Ecto neural progenitor cell (in vitro differentiated cells): ENCODE data around the gene GAB3.

Experiments used
- DNase-seq: peaks from one replicate; pipeline ENCODE4 v3.0.0-alpha.2; 2018; ENCODE audit warnings: low spot score

Gene GAB3

DNA sequence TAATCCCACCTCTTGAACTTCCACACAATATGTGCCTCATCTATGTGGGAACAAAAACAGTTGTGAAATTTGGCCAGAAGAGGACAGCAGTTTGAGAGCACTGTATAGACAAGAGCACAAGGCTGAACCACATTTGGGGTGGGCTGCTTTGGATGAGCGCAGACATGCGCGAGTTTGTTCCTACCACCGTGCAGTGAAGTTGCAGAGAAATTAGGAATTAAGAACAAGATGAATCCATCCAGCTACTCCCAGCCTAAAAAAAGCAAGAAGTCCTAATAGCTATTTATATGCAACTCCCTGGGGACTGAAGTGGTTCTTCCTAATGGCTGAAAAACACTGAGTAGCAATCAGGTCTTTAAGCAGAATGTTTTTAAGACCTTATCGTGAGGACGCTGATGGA is 1.0 kb downstream of the GAB3 start:
- no peak for DNase-seq

DNA sequence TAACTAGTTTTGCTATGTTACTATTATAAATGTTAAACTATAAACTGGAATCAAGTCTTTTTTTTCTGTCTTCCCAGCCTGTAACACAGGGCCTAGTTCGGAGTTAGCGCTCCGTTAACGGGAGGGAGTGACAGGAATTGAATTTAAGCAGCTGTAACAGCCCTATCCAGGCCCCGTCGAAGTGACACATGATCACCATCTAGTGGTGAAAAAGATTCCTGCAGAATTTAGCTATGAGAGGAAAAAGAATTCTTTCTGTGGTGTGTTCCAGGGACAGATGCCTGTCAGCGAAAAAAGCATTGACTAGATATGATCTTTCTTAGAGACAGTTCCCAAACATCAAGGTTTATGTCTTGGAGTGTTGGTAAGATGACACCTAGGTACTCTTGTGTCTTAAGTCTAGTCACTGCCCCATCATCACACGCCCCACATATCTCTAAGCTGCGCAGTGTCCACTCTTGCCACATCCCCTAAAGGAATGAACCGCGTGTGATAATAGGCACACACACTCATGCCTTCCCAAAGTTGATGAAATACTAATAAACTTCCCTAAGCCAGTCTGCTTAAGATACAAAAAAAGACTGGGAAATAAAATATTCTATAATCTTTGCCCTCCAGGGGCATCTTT is 2.1 kb downstream of the GAB3 start:
- peak; percentile 49 for DNase-seq

DNA sequence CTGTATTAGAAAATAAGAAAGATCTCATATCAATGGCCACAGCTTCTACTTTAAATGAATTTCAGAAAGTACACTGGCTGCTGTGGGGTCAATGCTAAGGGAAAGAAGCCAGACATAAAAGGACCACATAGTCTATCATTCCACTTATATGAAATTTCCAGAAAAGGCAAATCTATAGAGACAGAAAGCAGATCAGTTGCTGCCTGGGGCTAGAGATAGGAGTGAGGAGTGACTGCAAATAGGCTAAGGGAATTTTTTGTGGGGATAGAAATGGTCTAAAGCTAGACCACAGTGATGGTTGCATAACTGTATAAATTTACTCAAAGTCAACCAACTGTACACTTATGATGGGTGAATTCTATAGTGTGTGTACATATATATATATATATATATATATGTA is 8.3 kb downstream of the GAB3 start:
- no peak for DNase-seq

DNA sequence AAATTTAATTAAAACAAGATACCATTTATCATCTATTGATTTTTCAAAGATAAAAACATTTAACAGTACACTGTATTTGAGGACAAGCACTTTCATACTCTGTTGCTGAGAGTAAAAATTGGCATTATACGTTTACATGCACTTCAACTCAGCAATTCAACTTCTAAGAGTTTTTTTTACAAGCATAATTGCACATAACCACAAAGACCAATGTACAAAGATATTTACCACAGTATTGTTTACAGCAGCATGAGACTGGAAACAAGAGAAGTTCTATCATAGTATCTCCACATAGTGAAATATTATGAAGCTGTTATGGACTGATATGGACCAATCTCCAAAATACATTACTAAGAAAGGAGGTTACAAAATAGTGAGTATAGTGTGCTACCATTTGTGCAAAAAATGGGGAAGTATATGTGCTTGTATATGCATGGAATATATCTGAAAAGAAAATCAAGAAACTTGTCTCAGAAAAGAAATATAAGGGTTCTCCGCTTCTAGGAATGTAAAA is 10.9 kb downstream of the GAB3 start:
- DNase-seq: no peak

DNA sequence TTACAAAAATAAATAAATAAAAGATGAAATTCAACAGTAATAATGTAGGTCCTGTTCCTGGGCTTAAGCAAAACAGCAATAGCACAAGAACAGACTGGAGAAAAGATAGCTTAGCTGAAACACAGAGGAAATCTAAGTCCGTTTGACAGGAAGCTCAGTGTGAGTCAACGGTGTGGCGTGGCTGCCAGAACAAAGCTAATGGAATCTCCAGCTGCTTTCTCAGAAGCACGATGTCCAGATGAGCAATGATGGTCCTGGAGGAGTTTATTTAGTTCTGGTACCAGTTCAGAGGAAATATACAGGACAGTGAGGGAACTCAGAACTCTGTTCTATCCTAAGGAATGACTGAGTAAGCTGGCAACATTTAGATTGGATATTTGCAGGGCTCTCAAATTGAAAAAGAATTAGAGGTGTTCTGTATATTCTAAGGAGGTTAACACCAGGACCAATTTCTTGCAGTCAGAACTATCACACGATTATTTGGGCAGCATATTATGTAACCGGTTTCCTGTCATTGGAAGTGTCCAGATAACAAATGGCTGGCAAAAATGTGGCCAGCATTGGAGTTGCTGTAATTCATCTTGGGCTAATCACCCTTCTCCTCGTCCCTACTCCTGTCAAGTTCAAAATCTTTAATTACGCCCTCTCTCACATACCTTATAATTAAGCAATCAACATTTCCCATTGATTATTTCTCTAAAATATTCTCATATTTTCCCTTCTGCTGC is 12.7 kb downstream of the GAB3 start:
- DNase-seq: no peak

DNA sequence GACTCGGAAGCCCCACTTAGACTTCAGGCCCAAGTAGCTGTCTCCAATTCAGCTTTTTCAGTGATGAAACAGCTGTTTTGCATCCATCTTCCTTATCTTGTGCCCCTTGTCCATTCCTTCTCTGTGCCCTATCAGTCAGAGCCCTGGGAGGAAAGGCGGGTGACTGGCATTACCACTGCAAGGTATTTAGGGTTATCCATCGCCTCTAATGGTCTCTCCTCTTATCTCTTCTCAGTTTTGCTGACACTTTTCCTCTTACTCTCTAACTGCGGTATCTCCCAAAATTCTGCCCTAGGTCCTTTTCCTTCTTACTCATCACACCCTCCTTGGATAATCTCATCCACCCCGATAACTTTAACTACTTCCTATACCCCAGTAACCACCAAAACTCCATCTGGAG is 13.7 kb downstream of the GAB3 start:
- DNase-seq: no peak

DNA sequence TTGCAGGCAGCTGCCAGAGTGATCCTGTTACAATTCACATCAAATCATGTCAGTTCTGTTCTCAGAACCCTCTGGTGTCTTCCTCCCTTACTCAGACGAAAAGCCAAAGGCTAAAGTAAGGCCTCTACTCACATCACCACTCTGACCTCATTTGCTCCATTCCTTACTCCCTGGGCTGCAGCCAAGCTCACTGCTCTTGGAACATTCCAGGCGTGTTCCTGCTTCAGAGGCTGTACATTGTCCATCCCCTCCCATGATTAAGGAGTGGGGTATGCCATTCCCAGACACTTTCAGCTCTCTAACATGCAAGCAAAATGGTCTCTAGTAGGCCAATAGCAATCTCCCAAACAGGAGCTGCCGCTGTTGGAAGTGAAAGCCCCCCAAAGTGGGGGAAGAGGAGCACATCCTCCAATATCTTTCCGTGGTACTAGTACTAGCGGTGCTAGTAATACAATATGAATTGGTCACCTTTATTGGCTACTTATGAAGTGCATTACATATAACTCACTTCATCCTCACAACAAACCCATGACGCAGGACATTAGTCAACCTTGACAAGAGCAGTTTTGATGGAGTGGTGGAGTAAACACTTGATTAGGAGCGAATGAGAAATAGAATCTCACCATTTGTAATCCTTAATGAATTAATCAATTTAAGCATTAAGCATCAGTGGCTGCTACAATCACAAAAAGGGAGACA is 15.0 kb downstream of the GAB3 start:
- DNase-seq: no peak

DNA sequence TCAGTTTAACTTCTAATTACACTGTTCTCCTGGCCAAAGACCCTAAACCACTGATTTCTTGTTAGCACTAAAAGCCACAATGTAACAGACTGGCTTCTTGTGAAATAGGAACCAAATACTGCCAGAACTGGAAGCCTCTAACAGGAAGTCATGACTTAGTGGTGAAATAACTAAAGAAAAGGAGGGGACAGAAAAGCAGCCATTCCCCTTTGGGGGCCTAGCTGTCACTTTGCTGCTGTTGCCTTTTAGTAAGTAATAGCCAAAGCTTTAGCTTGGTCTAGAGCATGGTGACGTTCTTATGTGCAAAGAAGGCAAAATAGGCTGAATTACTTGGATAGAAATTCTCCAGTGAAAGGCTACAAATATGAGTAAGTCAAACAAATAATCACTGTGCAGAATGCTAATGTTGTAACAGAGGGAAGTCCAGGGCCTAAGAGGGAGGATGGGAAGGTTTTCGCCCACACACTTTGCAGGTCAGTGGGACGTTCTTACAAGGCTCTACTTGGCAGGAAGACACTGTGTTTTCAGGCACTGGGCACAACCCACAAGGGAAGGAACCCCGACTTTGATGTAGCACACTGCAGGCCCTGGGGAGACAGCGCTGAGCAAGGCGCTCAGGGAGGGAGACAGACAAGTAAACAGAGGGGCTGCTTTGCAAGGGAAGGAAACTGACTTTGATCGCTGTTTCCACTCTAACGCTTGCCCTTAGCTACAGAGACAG is 16.7 kb downstream of the GAB3 start:
- DNase-seq: no peak

DNA sequence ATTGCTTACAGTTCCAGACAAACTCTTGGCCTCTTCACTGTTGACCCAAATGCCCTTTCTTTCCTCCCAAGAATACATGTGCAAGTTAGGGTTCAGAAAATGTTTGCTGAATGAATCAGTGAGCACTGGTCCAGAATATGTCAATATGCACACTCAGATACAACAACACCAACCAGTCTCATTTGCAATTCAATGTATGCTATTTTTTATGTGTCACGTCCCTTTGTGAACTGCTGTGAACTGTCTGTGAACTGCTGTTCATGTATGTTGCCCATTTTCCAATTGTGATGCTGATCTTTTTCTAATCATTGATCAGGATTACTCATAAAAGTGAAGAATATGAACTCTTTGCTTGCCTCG is 17.8 kb downstream of the GAB3 start:
- no peak for DNase-seq

DNA sequence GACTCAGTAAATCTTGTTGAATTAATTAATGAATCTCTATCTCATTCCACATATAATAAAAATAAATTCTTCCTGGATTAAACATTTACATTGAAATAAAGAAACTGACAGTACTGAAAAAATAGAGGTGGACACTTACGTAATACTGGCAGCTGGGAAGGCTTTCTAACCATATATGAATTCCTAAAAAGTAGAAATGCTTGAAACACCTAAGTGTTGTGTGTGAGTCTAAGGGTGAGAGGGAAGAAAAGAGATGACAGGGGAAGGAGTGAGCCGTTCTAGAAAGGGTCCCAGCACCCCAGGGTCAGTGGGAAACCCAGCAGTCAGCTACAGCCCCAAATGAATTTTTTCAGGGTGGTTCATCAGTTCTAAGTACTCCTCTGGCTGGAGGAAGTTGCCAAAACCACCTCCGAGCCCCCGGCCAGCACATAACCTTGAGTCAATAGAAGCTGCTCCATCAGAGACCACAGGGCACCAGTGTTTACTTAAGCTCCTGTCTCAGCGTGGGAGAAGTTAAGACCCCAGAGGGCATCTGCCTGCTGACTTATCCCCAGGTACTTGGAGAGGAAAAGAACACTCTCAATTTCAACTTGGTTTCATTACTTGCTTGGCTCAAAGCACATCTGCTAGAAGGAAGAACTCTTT is 18.3 kb downstream of the GAB3 start:
- DNase-seq: no peak

DNA sequence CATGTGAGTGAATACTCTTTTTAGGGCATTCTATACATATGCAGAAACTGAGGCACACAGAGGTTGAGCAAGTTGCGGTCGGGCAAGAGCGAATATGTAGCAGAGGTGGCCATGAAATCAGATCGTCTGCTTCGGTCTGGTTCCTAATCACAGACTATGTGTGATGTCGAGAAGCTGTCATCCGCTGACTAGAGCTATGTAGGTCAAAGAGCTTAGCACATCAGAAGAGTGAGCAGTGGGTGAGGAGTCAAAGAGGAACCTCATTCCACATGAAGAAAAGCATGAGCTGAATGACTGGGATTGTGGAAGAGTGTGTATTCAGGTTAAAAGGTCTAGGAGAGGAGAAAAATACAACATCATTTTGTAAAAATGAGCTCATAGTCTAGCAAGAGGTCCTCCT is 19.0 kb downstream of the GAB3 start:
- DNase-seq: no peak

DNA sequence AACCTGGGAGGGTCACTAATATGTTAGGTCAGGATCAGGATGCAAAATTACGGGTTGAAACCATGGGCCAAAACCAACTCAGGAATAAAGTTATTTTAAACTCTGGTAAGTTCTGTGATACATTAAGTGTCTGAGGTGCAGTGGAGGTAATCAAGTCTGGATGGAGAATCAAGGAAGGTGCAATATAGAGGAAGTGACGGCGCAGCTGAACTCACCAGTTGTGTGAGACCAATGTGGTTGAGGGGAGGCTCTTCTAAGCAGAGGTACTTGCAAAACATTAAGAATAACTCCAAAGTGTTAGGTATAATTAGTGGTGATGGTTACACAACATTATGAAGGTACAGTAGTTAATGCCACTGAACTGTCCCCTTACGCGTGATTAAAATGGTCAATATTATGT is 19.7 kb downstream of the GAB3 start:
- DNase-seq: no peak

DNA sequence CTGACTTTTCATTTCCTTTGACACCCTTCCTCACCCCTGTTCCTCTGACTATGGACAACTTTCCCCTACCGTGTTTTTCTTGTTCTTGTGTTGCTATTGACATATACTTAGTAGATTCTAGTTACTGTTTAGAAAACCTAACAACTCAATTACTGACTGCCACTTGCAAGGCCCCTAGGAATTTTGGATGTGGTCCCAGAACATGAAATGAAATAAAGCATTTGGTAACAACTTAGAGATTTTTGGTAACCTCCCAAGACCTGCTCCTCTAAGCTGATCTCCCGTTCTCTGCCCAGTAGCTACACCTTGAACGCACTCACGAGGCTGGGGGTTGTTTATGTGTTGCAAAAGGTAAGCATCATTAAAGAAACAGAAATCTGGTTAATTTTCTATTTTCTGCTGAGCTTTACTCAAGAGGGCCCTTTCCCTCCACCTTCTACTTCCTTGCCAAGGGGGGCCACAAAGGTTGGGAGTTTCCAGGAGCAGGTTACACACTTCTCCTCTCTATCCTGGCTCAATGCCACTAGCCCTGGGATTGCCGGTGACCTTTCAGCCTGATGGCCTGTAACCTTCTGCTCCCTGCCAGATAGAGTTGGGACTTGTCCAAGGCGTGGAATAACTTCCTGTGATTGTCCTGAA is 20.5 kb downstream of the GAB3 start:
- no peak for DNase-seq

DNA sequence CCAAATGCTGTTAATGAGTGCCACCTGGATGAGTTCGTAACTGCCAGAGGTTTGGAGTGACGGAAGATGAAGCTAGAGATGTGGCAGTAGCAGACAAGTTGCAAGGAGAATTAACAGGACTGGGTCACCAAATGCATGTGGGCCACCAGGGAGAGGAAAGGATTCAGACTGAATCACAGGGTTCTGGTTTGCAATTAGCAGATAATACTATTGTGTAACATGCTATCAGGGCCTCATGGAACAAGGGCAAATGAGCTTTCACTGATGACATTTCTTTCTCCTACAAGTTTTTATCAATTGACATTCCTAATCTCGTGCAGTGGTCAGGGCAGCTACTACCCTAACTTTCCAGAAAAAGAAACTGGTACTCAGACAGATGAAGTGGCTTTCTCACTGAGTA is 21.4 kb downstream of the GAB3 start:
- DNase-seq: no peak

DNA sequence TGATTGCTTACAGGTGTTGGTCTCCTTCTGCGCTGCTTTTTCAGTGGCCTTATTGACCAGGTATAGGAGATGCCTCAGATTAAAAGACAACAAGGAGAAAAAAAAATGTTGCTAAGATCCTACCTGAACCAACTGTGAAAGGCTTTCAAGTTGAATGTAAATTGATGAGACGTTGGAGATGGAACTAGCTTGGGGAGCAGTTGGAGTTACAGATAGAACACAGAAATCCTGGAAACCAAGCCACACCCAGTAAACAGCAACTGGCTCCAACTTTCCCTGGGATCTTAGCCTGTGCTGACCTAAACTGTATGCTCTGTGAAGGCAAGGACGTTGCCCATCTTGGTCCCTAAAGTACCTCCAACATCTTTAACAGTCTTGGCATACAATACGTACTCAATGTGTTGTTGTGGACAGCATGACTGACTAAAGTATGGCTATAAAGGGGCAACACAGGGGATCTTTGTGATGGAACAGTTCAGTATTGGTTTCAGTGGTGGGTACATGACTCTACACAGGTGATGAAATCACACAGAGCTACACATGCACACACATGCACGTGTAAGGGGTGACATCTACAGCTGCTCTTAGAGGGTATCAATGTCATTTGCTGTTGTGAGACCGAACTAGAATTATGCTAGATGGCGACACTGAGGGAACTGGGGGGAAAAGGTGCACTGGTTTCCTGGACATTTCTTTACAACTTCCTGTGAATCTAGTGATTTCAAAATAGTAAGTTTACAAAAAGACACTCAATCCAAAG is 22.3 kb downstream of the GAB3 start:
- DNase-seq: no peak

DNA sequence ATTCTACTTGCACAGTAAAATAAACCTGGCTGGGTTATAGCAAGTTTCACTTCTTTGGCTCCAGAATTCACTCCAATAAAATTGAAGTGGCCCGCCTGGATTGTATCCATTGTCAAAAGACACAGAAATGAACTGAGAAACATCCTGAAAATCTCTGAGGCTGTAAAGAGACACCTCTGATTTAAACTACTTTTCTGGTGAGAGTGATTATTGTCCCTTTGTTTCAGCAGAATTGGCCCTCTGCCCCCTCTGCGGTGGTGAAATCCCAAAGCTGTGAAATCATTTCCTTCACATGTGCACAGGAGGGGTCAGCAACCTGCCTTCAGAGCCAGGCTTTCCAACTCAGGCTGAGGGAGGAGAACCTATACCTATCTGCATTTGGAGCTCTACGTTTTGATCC is 23.0 kb downstream of the GAB3 start:
- DNase-seq: no peak

DNA sequence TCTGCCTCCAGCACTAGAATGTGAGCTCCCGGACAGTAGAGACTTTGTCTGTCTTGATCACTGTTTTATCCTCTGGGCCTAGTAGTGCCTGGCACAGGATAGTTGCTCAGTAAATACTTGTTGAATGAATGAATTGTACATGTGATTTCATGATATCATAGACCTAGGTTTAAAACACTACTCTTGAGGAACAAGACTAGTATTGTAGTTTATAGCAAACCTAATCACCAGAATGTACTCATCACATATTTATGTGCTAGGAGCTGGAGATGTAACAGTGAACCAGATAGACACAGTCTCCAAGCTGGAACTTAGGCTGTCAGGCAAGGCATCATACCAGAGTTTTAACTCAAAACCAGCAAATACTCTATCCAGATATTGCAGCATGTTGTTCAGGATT is 23.5 kb downstream of the GAB3 start:
- no peak for DNase-seq

DNA sequence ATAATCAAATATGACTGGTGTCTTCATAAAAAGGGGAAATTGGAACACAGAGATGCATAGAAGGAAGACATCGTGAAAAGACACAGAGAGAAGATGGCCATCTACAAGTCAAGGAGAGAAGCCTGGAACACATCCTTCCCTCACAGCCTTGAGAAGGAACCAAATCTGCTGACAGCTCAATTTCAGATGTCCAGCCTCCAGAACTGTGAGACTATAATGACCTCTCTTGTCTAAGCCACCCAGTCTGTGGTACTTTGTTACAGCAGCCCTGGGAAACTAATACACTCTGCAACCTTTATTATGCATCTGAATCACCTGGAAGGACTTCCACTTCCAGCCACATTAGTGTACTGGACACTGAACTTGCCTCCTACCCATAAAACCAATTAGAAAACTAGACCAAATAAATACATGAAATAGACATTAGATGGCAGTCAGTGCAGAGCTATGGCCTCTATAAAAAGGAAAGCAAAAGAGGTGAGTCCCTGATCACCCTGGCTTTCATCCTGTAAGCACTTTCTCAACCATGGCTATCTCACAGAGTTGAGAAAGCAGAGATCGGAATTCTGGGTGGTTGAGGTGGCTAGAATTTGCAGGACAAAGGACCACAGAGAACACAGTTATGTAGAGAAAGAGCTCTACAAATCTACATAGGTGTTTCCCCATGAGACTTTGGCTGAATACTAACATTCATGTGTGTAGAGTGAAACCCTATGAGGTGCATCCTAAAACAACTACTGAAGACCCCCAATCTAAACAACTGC is 25.7 kb downstream of the GAB3 start:
- no peak for DNase-seq

DNA sequence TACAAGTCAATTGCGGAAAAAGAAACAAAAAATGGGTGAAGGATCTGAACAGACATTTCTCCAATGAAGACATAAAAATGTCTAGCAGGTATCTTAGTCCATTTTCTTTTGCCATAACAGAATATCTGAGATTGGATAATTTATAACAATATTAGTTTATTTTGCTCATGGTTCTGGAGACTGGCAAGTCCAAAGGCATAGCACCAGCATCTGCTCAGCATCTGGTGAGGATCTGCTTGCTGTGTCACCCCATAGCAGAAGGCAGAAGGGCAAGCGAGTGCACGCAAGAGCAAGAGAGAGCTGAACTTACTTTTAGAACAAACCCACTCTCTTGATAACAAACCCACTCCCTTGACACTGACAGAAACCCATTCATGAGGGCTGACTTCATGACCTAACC is 29.7 kb downstream of the GAB3 start:
- DNase-seq: no peak

DNA sequence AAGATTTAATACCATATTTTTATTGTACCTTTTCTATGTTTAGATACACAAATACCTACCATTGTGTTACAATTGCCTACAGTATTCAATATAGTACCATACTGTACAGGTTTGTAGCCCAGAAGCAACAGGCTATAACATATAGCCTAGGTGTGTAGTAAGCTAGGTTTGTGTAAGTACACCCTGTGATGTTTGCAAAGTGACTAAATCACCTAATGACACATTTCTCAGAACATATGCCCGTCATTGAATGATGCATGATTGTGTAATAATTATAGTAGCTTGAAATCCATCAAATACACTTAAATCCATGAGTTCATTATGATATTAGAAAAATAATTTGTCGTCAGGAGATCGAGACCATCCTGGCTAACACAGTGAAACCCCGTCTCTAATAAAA is 30.8 kb downstream of the GAB3 start:
- no peak for DNase-seq
